ENCODE measurements around the gene SDE2. TPM values are rescaled to one million over a fixed set of nuclear protein-coding genes. Genes with fewer than 3 reads are reported as not detected.

The SDE2 gene
- total and polyA plus RNA-seq, 2 of the 8 experiments (the other 6 are each of a cell fraction or from before 2014, with no cell fraction given), result 8.5 to 16.7 TPM

DNA sequence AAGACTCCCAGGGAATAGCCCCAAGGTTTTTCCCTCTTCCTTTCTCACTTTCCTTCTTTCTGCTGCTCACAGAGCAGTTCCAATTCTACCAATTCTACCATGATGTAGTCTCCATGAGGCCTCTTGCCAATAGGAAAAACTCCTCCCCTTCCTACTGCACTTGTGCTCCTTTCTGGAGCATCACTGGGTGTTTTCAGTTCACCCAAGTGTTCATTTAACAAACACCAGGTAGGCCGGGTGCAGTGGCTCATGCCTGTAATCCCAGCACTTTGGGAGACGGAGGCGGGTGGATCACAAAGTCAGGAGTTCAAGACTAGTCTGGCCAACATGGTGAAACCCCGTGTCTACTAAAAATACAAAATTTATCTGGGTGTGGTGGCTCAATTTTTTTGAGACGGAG is 36.8 kb upstream of the SDE2 start:
- Histone ChIP-seq H3K23me2 (ENCODE audit: low read depth, low read length) (no peaks in the 10 kb centered on the region), H2AFZ (ENCODE audit: low read length) (0 out of 2 replicates have a peak overlapping the region, but pooled peaks have one; percentile 31), H3K27me3 (replicated peaks in 1 of 4; ENCODE audit: control insufficient read depth in 3 of 4, extremely low read depth in 1 of 4, insufficient read depth in 3 of 4, low read length in 3 of 4) (no peaks in the 10 kb centered on the region; a peak in 1 of 7 replicates), H3K9me3 (ENCODE audit: insufficient read depth in 2 of 2, low read depth in 1 of 2, low read length in 1 of 2) (no peaks in the 10 kb centered on the region), H3K4me2 (ENCODE audit: insufficient read depth in 1 of 2, low read depth in 2 of 2, low read length in 2 of 2) (no peak overlapping the region), H4K8ac (ENCODE audit: extremely low read depth, insufficient read depth, low read length) (no peak overlapping the region), H2BK20ac (ENCODE audit: low read length) (no peak overlapping the region), H3K14ac (ENCODE audit: insufficient read length) (no peak overlapping the region), H3K9ac (replicated peaks in 1 of 4; ENCODE audit: extremely low read depth in 1 of 4, low read depth in 3 of 4, low read length in 3 of 4) (no peak overlapping the region), H4K20me1 (replicated peaks in 1 of 2; ENCODE audit: control insufficient read depth in 1 of 2, insufficient read depth in 2 of 2, low read length in 2 of 2) (no peaks in the 10 kb centered on the region), H2BK120ac (replicated peaks; ENCODE audit: low read depth, low read length) (no peak overlapping the region), H2AK5ac (ENCODE audit: low read depth, low read length) (no peak overlapping the region), H3K4me1 (replicated peaks in 1 of 4; ENCODE audit: control insufficient read depth in 3 of 4, insufficient read depth in 4 of 4, low read length in 3 of 4) (no peaks in the 10 kb centered on the region), H3K79me1 (ENCODE audit: low read depth, low read length) (no peaks in the 10 kb centered on the region), H3K36me3 (ENCODE audit: control insufficient read depth in 2 of 4, insufficient read depth in 4 of 4, low read length in 3 of 4) (no peaks in the 10 kb centered on the region), H3K23ac (ENCODE audit: insufficient read length) (no peak overlapping the region), H2BK12ac (ENCODE audit: low read depth, low read length) (no peak overlapping the region), H4K5ac (ENCODE audit: insufficient read length, low read depth, low read length) (no peak overlapping the region), H4K91ac (replicated peaks; ENCODE audit: insufficient read length, low read length) (no peak overlapping the region), H2BK15ac (ENCODE audit: low read length) (no peak overlapping the region), H3K4ac (replicated peaks; ENCODE audit: insufficient read length, low read depth, low read length) (no peak overlapping the region), H2BK5ac (ENCODE audit: low read depth, low read length) (no peak overlapping the region), H3K18ac (ENCODE audit: extremely low read depth, low read length) (no peak overlapping the region), H3K27ac (ENCODE audit: low read depth, low read length) (no peak overlapping the region), H3K4me3 (ENCODE audit: extremely low read depth in 1 of 4, insufficient read depth in 2 of 4, low read depth in 3 of 4, low read length in 4 of 4) (no peak overlapping the region), H3K56ac (replicated peaks; ENCODE audit: insufficient read length, low read depth, low read length) (no peak overlapping the region), H3K79me2 (ENCODE audit: control insufficient read depth in 1 of 2, insufficient read depth in 2 of 2, low read length in 2 of 2) (no peaks in the 10 kb centered on the region)
- ChIA-PET CTCF (ENCODE audit: partially characterized antibody) (no interaction called here), POLR2A (ENCODE audit: partially characterized antibody) (interaction anchor here (2.3 kb wide), 1 partner anchor 26 kb away, joined by 9 read pairs; the partner anchor contains the start of gene H3-3A)
- FAIRE-seq (no peak), DNase-seq (ENCODE audit: low read depth in 1 of 2, low spot score in 2 of 2) (no peak)
- 91% methylated on average over 5 of the region's 5 CpGs; no CpG with 5 or more reads in 1 of the 2 experiments for WGBS, 2 experiments (ENCODE audit: extremely low coverage in 1 of 2, insufficient coverage in 1 of 2, insufficient read length in 1 of 2, insufficient replicate concordance in 2 of 2, low coverage in 1 of 2, low lambda C conversion rate in 2 of 2, missing lambda C conversion rate in 1 of 2)
- TF ChIP-seq SP2 (IDR thresholded peaks at IDR 0.05; ENCODE audit: low read length) (no peak), GABPA (IDR thresholded peaks at IDR 0.05; ENCODE audit: borderline replicate concordance, insufficient read depth, low read length) (no peak), SAP30 (IDR thresholded peaks at IDR 0.05; ENCODE audit: insufficient read depth, insufficient replicate concordance, low read length) (no peak), TAF7 (optimal IDR thresholded peaks at IDR 0.05; ENCODE audit: borderline replicate concordance, low read depth, low read length) (no peak), SRF (IDR thresholded peaks at IDR 0.05; ENCODE audit: low read depth, low read length) (no peak), SUZ12 (IDR thresholded peaks at IDR 0.05; ENCODE audit: low read length) (no peak), TCF12 (IDR thresholded peaks at IDR 0.05; ENCODE audit: low read depth, low read length) (no peak), RAD21 (IDR thresholded peaks at IDR 0.05 in 1 of 2, conservative IDR thresholded peaks at IDR 0.05 in 1 of 2; ENCODE audit: low read depth in 2 of 2, low read length in 2 of 2) (no peak), CBX8 (IDR thresholded peaks at IDR 0.05; ENCODE audit: borderline replicate concordance, low read depth, low read length) (no peak), TBP (IDR thresholded peaks at IDR 0.05; ENCODE audit: low read depth, low read length) (no peak), KDM1A (IDR thresholded peaks at IDR 0.05; ENCODE audit: borderline replicate concordance, low read length) (no peak)
- TF ChIP-seq, protein P1, sequence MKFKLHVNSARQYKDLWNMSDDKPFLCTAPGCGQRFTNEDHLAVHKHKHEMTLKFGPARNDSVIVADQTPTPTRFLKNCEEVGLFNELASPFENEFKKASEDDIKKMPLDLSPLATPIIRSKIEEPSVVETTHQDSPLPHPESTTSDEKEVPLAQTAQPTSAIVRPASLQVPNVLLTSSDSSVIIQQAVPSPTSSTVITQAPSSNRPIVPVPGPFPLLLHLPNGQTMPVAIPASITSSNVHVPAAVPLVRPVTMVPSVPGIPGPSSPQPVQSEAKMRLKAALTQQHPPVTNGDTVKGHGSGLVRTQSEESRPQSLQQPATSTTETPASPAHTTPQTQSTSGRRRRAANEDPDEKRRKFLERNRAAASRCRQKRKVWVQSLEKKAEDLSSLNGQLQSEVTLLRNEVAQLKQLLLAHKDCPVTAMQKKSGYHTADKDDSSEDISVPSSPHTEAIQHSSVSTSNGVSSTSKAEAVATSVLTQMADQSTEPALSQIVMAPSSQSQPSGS (IDR thresholded peaks at IDR 0.05; ENCODE audit: low read length), result no peak

Measured in H1 (cell line).